Coronary artery (tissue), 2 donors: ENCODE measurements around the gene MSMO1.
"Not testable (repeated sequence)": the region's sequence is repeated elsewhere in the genome, so short reads cannot be mapped to it uniquely, and the experiment has no call there.

Source experiments
- DNase-seq: peaks from one replicate; pipeline ENCODE4 v3.0.0-alpha.2; 2017; ENCODE audit warnings: low spot score
- H3K27ac ChIP-seq, 2 donors: fragments of 200-600 bp; sonication (generic); one replicate each; pipeline ENCODE4 v1.5.1; 2016 to 2019
- H3K4me3 ChIP-seq: fragments of 200-600 bp; sonication (generic); 2 replicates; pipeline ENCODE4 v1.5.1; 2016; ENCODE audit warnings: mild to moderate bottlenecking, moderate library complexity
- CTCF ChIP-seq: fragments of 200-600 bp; sonication (generic); IDR thresholded peaks from one replicate; pipeline ENCODE4 v1.5.1; 2019; ENCODE audit warnings: antibody characterized with exemption

The MSMO1 gene

GRCh38 chr4:165327211-165328100 lies at the start of gene MSMO1:
TSS of gene MSMO1 (plus strand) at chr4:165327669. CDS start at chr4:165333371, 5,702 bp downstream.
- DNase-seq, result peak; percentile 100
- peak within 1 kb of the TSS; percentile 79 to 83 for H3K27ac ChIP-seq

GRCh38 chr4:165279531-165279930 lies 47.9 kb upstream of the MSMO1 start:
- not testable (repeated sequence) for DNase-seq, H3K27ac ChIP-seq, H3K4me3 ChIP-seq

More at GRCh38 chr4:165327211-165328100, at the start of gene MSMO1:
- peak within 1 kb of the TSS; percentile 98 for H3K4me3 ChIP-seq
- TF ChIP-seq CTCF, result no peak

GRCh38 chr4:165284697-165285096 lies 42.8 kb upstream of the MSMO1 start:
- H3K27ac ChIP-seq, DNase-seq, H3K4me3 ChIP-seq: not testable (repeated sequence)

GRCh38 chr4:165286619-165287340 lies 40.7 kb upstream of the MSMO1 start:
- H3K4me3 ChIP-seq, H3K27ac ChIP-seq, DNase-seq: not testable (repeated sequence)

- H3K27ac ChIP-seq, result no peak overlapping the region
- H3K4me3 ChIP-seq, result no peak overlapping the region
- no peak for TF ChIP-seq CTCF
- no peak for DNase-seq
Observed at GRCh38 chr4:165288226-165288625, 39.2 kb upstream of the MSMO1 start.

- H3K27ac ChIP-seq, result no peak overlapping the region
- H3K4me3 ChIP-seq, result no peak overlapping the region
- DNase-seq, result no peak
- no peak for TF ChIP-seq CTCF
Observed at GRCh38 chr4:165288639-165289422, 38.6 kb upstream of the MSMO1 start.

- Histone ChIP-seq H3K4me3 (no peak overlapping the region), H3K27ac (no peak overlapping the region)
- TF ChIP-seq CTCF, result no peak
- no peak for DNase-seq
Observed at GRCh38 chr4:165289423-165289785, 38.1 kb upstream of the MSMO1 start.

GRCh38 chr4:165293061-165293460 lies 34.4 kb upstream of the MSMO1 start:
- Histone ChIP-seq H3K27ac (no peak overlapping the region), H3K4me3 (no peak overlapping the region)
- no peak for DNase-seq
- TF ChIP-seq CTCF, result no peak
